GM12878 (cell line): ENCODE measurements around the gene SLC36A1. TPM values are rescaled to one million over a fixed set of nuclear protein-coding genes. Genes with fewer than 3 reads are reported as not detected.

ENCODE experiments used
- ATF3 ChIP-seq: IDR thresholded peaks from 2 replicates; pipeline ENCODE4 v1.6.1; 2011; ENCODE audit warnings: low read depth, mild to moderate bottlenecking, low read length, moderate library complexity, borderline replicate concordance; ENCODE audit errors: extremely low read depth
- BACH1 ChIP-seq: fragments of 450-650 bp; IDR thresholded peaks from 2 replicates; pipeline ENCODE4 v1.6.1; 2017; ENCODE audit warnings: mild to moderate bottlenecking, borderline replicate concordance
- BCLAF1 ChIP-seq: fragments of 450-650 bp; IDR thresholded peaks from 2 replicates; pipeline ENCODE4 v1.6.1; 2017; ENCODE audit warnings: antibody characterized with exemption, mild to moderate bottlenecking, moderate library complexity
- BMI1 ChIP-seq: fragments of 450-650 bp; IDR thresholded peaks from 2 replicates; pipeline ENCODE4 v1.6.1; 2016; ENCODE audit warnings: mild to moderate bottlenecking, moderate library complexity, borderline replicate concordance
- CBX3 ChIP-seq: fragments of 200-600 bp; sonication (generic); IDR thresholded peaks from 2 replicates; pipeline ENCODE4 v1.6.1; 2016; ENCODE audit warnings: low read depth, borderline replicate concordance
- CHD4 ChIP-seq: fragments of 200-600 bp; sonication (generic); IDR thresholded peaks from 2 replicates; pipeline ENCODE4 v1.6.1; 2016; ENCODE audit warnings: mild to moderate bottlenecking
- DPF2 ChIP-seq: fragments of 450-650 bp; IDR thresholded peaks from 2 replicates; pipeline ENCODE4 v1.6.1; 2017; ENCODE audit warnings: mild to moderate bottlenecking
- E2F4 ChIP-seq: IDR thresholded peaks from 2 replicates; pipeline ENCODE4 v1.6.1; 2012; ENCODE audit warnings: low read depth, low read length, improper control_type of control experiment
- EP300 ChIP-seq, 2 experiments: fragments of 150-350 bp in 1 of 2; IDR thresholded peaks; 2 replicates each; pipeline ENCODE4 v1.6.1; 2011 to 2012; ENCODE audit warnings: low read depth in 2 of 2, low read length in 2 of 2, borderline replicate concordance in 1 of 2, improper control_type of control experiment in 1 of 2, inconsistent platforms in 1 of 2; ENCODE audit not compliant: control insufficient read depth in 1 of 2
- GATAD2B ChIP-seq: fragments of 450-650 bp; conservative IDR thresholded peaks from 2 replicates; pipeline ENCODE4 v1.6.1; 2017; ENCODE audit warnings: low read depth, mild to moderate bottlenecking, moderate library complexity
- IRF4 ChIP-seq: IDR thresholded peaks from 2 replicates; pipeline ENCODE4 v1.6.1; 2011; ENCODE audit warnings: low read depth, low read length
- JUNB ChIP-seq: IDR thresholded peaks from 2 replicates; pipeline ENCODE4 v1.6.1; 2016; ENCODE audit warnings: antibody characterized with exemption, mild to moderate bottlenecking
- LARP7 ChIP-seq: fragments of 450-650 bp; IDR thresholded peaks from 2 replicates; pipeline ENCODE4 v1.6.1; 2017; ENCODE audit warnings: mild to moderate bottlenecking
- MEF2A ChIP-seq: IDR thresholded peaks from 2 replicates; pipeline ENCODE4 v1.6.1; 2011; ENCODE audit warnings: low read depth, mild to moderate bottlenecking, low read length, moderate library complexity; ENCODE audit not compliant: insufficient read depth
- MTA3 ChIP-seq: IDR thresholded peaks from 2 replicates; pipeline ENCODE4 v1.6.1; 2012; ENCODE audit warnings: low read length, inconsistent platforms, borderline replicate concordance
- MYC ChIP-seq: IDR thresholded peaks from 2 replicates; pipeline ENCODE4 v1.6.1; 2011; ENCODE audit warnings: mild to moderate bottlenecking, low read length, moderate library complexity, inconsistent platforms; ENCODE audit not compliant: insufficient read depth, insufficient replicate concordance, insufficient read length, severe bottlenecking
- NKRF ChIP-seq: fragments of 450-650 bp; conservative IDR thresholded peaks from 2 replicates; pipeline ENCODE4 v1.6.1; 2017; ENCODE audit warnings: mild to moderate bottlenecking, moderate library complexity
- PKNOX1 ChIP-seq: fragments of 450-650 bp; IDR thresholded peaks from 2 replicates; pipeline ENCODE4 v1.6.1; 2016; ENCODE audit warnings: mild to moderate bottlenecking
- RCOR1 ChIP-seq: conservative IDR thresholded peaks from 2 replicates; pipeline ENCODE4 v1.6.1; 2012; ENCODE audit warnings: low read depth, low read length, improper control_type of control experiment
- SMAD5 ChIP-seq: IDR thresholded peaks from 2 replicates; pipeline ENCODE4 v1.6.1; 2016; ENCODE audit warnings: antibody characterized with exemption, low read depth
- TARDBP ChIP-seq: IDR thresholded peaks from 2 replicates; pipeline ENCODE4 v1.6.1; 2016; ENCODE audit warnings: borderline replicate concordance
- polyA plus RNA-seq, 11 experiments: library from polyadenylated mRNA; depleted of rRNA in 4 of 11; unstranded in 6 of 11; stranded (reverse) in 5 of 11; fragments of >200 nt; fragmentation: Nextera tagmentation in 4 of 11; fragmentation: Illumina TruSeq in 1 of 11; extraction: Ambion mirVana in 4 of 11; extraction: Trizol in 1 of 11; gene quantifications; 1 replicate in 1 of 11; 2 replicates in 10 of 11; pipeline versions ENCODE4 v1.2.1 to v1.2.3, GENCODE V29; 2011 to 2016; ENCODE audit warnings: inconsistent platforms in 2 of 11, missing spikeins in 2 of 11, low read depth in 1 of 11
- total RNA-seq, 4 experiments: library from RNA; depleted of rRNA in 3 of 4; stranded (reverse); fragments of >200 nt in 3 of 4; fragmentation: Illumina TruSeq in 1 of 4; extraction: Trizol in 1 of 4; gene quantifications; 2 replicates each; pipeline versions ENCODE4 v1.2.1 to v1.2.3, GENCODE V29; 2013 to 2021

Gene SLC36A1
- total and polyA plus RNA-seq, 10 of the 15 experiments (the other 5 are each of a cell fraction or from before 2014, with no cell fraction given) = 0.50 to 8.2 (median 3.5) TPM

GRCh38 chr5:151447174-151448037 is at the start of gene SLC36A1 (continued):
- no peak for TF ChIP-seq RCOR1
- no peak for TF ChIP-seq SMAD5
- no peak for TF ChIP-seq BCLAF1
- TF ChIP-seq DPF2 = peak; percentile 89
- no peak for TF ChIP-seq CHD4
- no peak for TF ChIP-seq MTA3
- no peak for TF ChIP-seq JUNB
- TF ChIP-seq PKNOX1 = peak; percentile 91
- TF ChIP-seq ATF3 = peak; percentile 99
- TF ChIP-seq MYC = no peak
- peak; percentile 74; the same call in 1 of the 2 replicates for TF ChIP-seq GATAD2B
- TF ChIP-seq BMI1 = no peak
- peak in 1 of 2 experiments; percentile 22; a peak in 1 of 4 replicates for TF ChIP-seq EP300 (IDR thresholded peaks at IDR 0.05; ENCODE audit: borderline replicate concordance in 1 of 2, control insufficient read depth in 1 of 2, low read depth in 2 of 2, low read length in 2 of 2)
- 0 out of 2 replicates have a peak, but pooled peaks have one; percentile 18 for TF ChIP-seq E2F4
- no peak for TF ChIP-seq TARDBP
- peak; percentile 26; the same call in 1 of the 2 replicates for TF ChIP-seq IRF4
- TF ChIP-seq BACH1 = peak; percentile 26; the same call in 1 of the 2 replicates
- TF ChIP-seq CBX3 = no peak
- TF ChIP-seq MEF2A = 0 out of 2 replicates have a peak, but pooled peaks have one; percentile 19
- peak; percentile 95 for TF ChIP-seq NKRF
- TF ChIP-seq LARP7 = no peak; the same call in 1 of the 2 replicates
